Neural crest cell (in vitro differentiated cells): Measurements from ENCODE around the gene LUC7L2. TPM values are rescaled to one million over a fixed set of nuclear protein-coding genes. Genes with fewer than 3 reads are reported as not detected.
"Not testable (repeated sequence)": the region's sequence is repeated elsewhere in the genome, so short reads cannot be mapped to it uniquely, and the experiment has no call there.

Experiments used
- DNase-seq: peaks from one replicate; pipeline ENCODE4 v3.0.0; 2021; ENCODE audit warnings: low read depth, mixed read lengths, low spot score
- H3K27ac Mint-ChIP-seq: one replicate; pipeline ENCODE4 v1.8.0; 2021; ENCODE audit warnings: mild to moderate bottlenecking, mixed read lengths; ENCODE audit not compliant: unreplicated experiment
- H3K27me3 Mint-ChIP-seq: 2 replicates; pipeline ENCODE4 v1.8.0; 2021; ENCODE audit warnings: low read depth, mild to moderate bottlenecking, mixed read lengths
- H3K36me3 Mint-ChIP-seq: 2 replicates; pipeline ENCODE4 v1.8.0; 2021; ENCODE audit warnings: low read depth, mild to moderate bottlenecking, mixed read lengths
- H3K4me1 Mint-ChIP-seq: 2 replicates; pipeline ENCODE4 v1.8.0; 2021; ENCODE audit warnings: mixed read lengths
- H3K4me3 Mint-ChIP-seq: one replicate; pipeline ENCODE4 v1.8.0; 2021; ENCODE audit warnings: mild to moderate bottlenecking, mixed read lengths
- H3K9me3 Mint-ChIP-seq: 2 replicates; pipeline ENCODE4 v1.8.0; 2021; ENCODE audit warnings: mixed read lengths
- total RNA-seq: library from RNA; stranded (reverse); gene quantifications from 2 replicates; pipeline ENCODE4 v1.2.1, GENCODE V29; 2021
- TF ChIP-seq, protein P1 (sequence below): fragments of 200-600 bp; sonication (generic); conservative IDR thresholded peaks from 2 replicates; pipeline ENCODE4 v1.5.0; 2021; ENCODE audit warnings: antibody characterized with exemption, mild to moderate bottlenecking

Gene LUC7L2
- total RNA-seq, 1 donor from 2014 or later = 102 TPM

DNA sequence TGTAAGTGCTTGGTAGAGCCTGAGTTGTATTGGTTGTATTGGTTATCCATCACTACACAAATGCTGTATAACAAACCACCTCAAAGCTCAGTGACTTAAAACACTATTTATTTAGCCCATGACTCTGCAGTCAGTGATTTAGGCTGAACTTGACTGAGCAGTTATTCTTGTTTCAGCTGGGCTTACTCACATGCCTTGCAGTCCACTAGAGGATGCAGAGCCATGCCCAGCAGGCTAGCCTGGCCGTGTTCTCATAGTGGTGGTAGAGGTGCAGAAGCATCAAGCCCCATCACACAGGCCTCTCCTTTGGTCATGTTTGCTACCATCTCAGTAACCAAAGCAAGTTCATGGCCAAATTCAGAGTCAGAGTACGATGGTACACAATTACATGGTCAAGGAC is 43.9 kb downstream of the LUC7L2 start:
- Mint-ChIP-seq H3K27ac (no peak overlapping the region), H3K27me3 (no peaks in the 10 kb centered on the region), H3K4me3 (no peak overlapping the region), H3K36me3 (peaks cover 28% of the 10 kb centered on the region), H3K4me1 (no peaks in the 10 kb centered on the region), H3K9me3 (no peaks in the 10 kb centered on the region)
- TF ChIP-seq, protein P1, sequence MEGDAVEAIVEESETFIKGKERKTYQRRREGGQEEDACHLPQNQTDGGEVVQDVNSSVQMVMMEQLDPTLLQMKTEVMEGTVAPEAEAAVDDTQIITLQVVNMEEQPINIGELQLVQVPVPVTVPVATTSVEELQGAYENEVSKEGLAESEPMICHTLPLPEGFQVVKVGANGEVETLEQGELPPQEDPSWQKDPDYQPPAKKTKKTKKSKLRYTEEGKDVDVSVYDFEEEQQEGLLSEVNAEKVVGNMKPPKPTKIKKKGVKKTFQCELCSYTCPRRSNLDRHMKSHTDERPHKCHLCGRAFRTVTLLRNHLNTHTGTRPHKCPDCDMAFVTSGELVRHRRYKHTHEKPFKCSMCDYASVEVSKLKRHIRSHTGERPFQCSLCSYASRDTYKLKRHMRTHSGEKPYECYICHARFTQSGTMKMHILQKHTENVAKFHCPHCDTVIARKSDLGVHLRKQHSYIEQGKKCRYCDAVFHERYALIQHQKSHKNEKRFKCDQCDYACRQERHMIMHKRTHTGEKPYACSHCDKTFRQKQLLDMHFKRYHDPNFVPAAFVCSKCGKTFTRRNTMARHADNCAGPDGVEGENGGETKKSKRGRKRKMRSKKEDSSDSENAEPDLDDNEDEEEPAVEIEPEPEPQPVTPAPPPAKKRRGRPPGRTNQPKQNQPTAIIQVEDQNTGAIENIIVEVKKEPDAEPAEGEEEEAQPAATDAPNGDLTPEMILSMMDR = no peak
- no peak for DNase-seq

GRCh38 chr7:139407555-139407954 is 47.9 kb downstream of the LUC7L2 start:
- Mint-ChIP-seq H3K4me3 (no peak overlapping the region), H3K9me3 (no peaks in the 10 kb centered on the region), H3K4me1 (no peaks in the 10 kb centered on the region), H3K36me3 (peaks cover 28% of the 10 kb centered on the region), H3K27me3 (no peaks in the 10 kb centered on the region), H3K27ac (no peak overlapping the region)
- TF ChIP-seq, protein P1 = no peak
- DNase-seq = no peak

DNA sequence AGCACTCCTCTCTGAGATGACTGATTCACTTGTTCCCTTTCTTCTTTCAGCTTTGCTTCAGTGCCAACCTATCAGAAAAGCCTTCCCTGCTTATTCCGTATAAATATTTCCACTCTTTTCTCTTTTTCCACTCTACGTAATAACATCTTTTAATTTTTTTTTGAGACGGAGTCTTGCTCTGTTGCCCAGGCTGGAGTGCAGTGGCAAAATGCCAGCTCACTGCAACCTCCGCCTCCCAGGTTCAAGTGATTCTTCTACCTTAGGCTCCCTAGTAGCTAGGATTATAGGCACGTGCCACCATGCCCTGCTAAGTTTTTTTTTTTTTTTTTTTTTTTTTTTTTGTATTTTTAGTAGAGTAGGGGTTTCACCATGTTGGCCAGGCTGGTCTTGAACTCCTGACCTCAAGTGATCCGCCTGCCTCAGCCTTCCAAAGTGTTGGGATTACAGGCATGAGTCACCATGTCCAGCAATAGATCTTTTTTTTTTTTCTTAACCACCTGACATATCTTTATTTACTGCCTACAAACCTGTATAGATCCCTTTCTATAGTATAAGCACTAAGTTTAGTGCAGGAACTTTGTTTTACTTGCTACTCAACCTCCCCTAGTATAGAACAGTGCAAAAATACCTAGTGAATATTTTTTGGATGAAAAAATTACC is 55.2 kb downstream of the LUC7L2 start:
- H3K4me1 Mint-ChIP-seq, H3K27ac Mint-ChIP-seq, H3K4me3 Mint-ChIP-seq, DNase-seq, H3K27me3 Mint-ChIP-seq, H3K9me3 Mint-ChIP-seq: not testable (repeated sequence)
- peaks cover 11% of the 10 kb centered on the region for H3K36me3 Mint-ChIP-seq

DNA sequence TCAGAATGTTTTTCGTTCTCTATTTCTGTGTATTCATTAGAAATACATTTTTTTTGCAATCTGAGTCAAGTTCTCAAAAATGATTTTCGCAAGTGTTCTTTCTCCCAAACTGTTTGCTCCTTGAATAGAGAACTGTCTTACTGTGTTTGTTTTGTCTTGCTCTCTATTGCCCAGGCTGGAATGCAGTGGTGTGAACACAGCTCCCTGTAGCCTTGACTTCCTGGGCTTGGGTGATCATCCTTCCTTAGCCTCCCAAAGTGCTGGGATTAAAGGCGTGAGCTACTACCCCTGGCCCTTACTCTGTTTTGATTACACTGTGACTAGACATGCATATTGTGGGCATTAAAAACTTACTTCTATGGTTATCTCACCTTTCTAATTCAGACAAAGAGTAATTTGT is 56.7 kb downstream of the LUC7L2 start:
- H3K4me1 Mint-ChIP-seq = no peaks in the 10 kb centered on the region
- H3K36me3 Mint-ChIP-seq = peaks cover 13% of the 10 kb centered on the region
- TF ChIP-seq, protein P1 = no peak
- H3K27me3 Mint-ChIP-seq = no peaks in the 10 kb centered on the region
- no peak overlapping the region for H3K4me3 Mint-ChIP-seq
- no peaks in the 10 kb centered on the region for H3K9me3 Mint-ChIP-seq
- H3K27ac Mint-ChIP-seq = no peak overlapping the region
- DNase-seq = no peak

DNA sequence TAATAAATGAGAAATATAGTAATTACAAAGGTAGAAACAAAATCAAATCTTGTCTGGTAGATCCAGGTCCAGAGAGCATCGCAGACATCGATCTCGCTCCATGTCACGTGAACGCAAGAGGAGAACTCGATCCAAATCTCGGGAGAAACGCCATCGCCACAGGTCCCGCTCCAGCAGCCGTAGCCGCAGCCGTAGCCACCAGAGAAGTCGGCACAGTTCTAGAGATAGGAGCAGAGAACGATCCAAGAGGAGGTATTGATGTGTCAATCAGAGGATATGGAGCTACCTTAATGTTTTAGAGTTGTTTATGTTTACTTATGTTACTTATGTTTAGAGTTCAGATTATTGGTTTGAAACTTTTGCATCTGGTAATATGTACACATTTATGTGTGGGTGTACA is 57.8 kb downstream of the LUC7L2 start:
- no peak for DNase-seq
- no peaks in the 10 kb centered on the region for H3K4me1 Mint-ChIP-seq
- peaks cover 13% of the 10 kb centered on the region for H3K36me3 Mint-ChIP-seq
- no peaks in the 10 kb centered on the region for H3K9me3 Mint-ChIP-seq
- H3K27ac Mint-ChIP-seq = no peak overlapping the region
- no peak overlapping the region for H3K4me3 Mint-ChIP-seq
- TF ChIP-seq, protein P1 = no peak
- H3K27me3 Mint-ChIP-seq = no peaks in the 10 kb centered on the region

DNA sequence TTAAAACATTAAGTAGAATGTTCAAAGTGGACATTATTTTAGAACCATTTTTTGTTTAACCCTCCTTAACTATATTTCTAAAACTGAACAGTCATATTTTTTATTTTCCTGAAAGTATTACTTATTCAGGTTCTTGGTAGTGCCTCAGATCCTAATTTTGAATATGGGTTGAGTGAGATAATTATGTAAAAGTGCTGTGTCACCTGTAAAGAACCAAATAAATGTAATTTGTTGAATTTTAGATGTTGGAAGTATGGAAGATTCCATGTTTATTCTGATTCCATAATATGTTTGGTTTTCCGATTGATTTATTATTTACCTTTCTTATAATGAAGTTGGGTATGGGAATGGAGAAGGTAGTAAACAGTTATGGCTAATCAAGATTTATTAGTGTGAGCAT is 61.4 kb downstream of the LUC7L2 start:
- Mint-ChIP-seq H3K27ac (no peak overlapping the region), H3K9me3 (no peaks in the 10 kb centered on the region), H3K4me3 (no peak overlapping the region), H3K36me3 (peaks cover 15% of the 10 kb centered on the region), H3K27me3 (no peaks in the 10 kb centered on the region), H3K4me1 (no peaks in the 10 kb centered on the region)
- TF ChIP-seq, protein P1 = no peak
- DNase-seq = no peak
